Vagina (tissue), 2 donors: Measurements from ENCODE around the gene COL24A1. TPM values are rescaled to one million over a fixed set of nuclear protein-coding genes. Genes with fewer than 3 reads are reported as not detected.
"Not testable (repeated sequence)": the region's sequence is repeated elsewhere in the genome, so short reads cannot be mapped to it uniquely, and the experiment has no call there.

Source experiments
- DNase-seq, 2 donors: peaks; one replicate each; pipeline ENCODE4 v3.0.0-alpha.2; 2017; ENCODE audit errors: extremely low spot score in 2 of 2
- H3K27ac ChIP-seq: fragments of 200-600 bp; sonication (generic); one replicate; pipeline ENCODE4 v1.5.1; 2019
- H3K27me3 ChIP-seq: fragments of 200-600 bp; sonication (generic); one replicate; pipeline ENCODE4 v1.5.1; 2019
- H3K36me3 ChIP-seq, 2 donors: fragments of 200-600 bp; sonication (generic); one replicate each; pipeline ENCODE4 v1.5.1; 2017 to 2019
- H3K4me1 ChIP-seq: fragments of 200-600 bp; sonication (generic); one replicate; pipeline ENCODE4 v1.5.1; 2019
- H3K4me3 ChIP-seq, 2 donors: fragments of 200-600 bp; sonication (generic); 1 replicate in 1 of 2; 2 replicates in 1 of 2; pipeline ENCODE4 v1.5.1; 2016 to 2019
- H3K9me3 ChIP-seq: fragments of 200-600 bp; sonication (generic); one replicate; pipeline ENCODE4 v1.5.1; 2019
- CTCF ChIP-seq, 3 experiments: fragments of 450-650 bp in 2 of 3; fragments of 200-600 bp in 1 of 3; sonication (generic) in 1 of 3; IDR thresholded peaks; one replicate each; pipeline ENCODE4 v1.5.1; 2017 to 2019; ENCODE audit warnings: antibody characterized with exemption in 3 of 3, mild to moderate bottlenecking in 2 of 3, moderate library complexity in 2 of 3
- POLR2A ChIP-seq, 2 donors: fragments of 450-650 bp; IDR thresholded peaks; one replicate each; pipeline ENCODE4 v1.6.1; 2017; ENCODE audit warnings: antibody characterized with exemption in 2 of 2, mild to moderate bottlenecking in 2 of 2, moderate library complexity in 2 of 2
- POLR2AphosphoS5 ChIP-seq, 2 donors: sonication (generic); formaldehyde crosslinking; IDR thresholded peaks; one replicate each; pipeline ENCODE4 v1.9.0; 2017; ENCODE audit warnings: antibody characterized with exemption in 2 of 2, mild to moderate bottlenecking in 2 of 2, low read depth in 1 of 2; ENCODE audit not compliant: insufficient read depth in 1 of 2
- intact Hi-C: fragments of 100-400 bp; cut with DNase I; formaldehyde crosslinking; loops from one replicate; pipeline ENCODE4 v1.15.1; 2023
- total RNA-seq: library from RNA; depleted of rRNA; stranded (reverse); fragments of >200 nt; gene quantifications from one replicate; pipeline ENCODE4 v1.2.3, GENCODE V29; 2016

COL24A1 gene
- total RNA-seq, 1 donor from 2014 or later, result 0.98 TPM

GRCh38 chr1:85983316-85983715, 173.3 kb downstream of the COL24A1 start:
- Histone ChIP-seq H3K9me3 (no peaks in the 10 kb centered on the region), H3K4me1 (no peaks in the 10 kb centered on the region), H3K27me3 (no peaks in the 10 kb centered on the region), H3K27ac (no peak overlapping the region), H3K4me3 (no peak overlapping the region), H3K36me3 (no peaks in the 10 kb centered on the region)
- intact Hi-C loops, result no loop called here
- no peak for TF ChIP-seq CTCF (IDR thresholded peaks at IDR 0.05)
- DNase-seq, result no peak

- H3K4me3 ChIP-seq, result no peak overlapping the region
- no peaks in the 10 kb centered on the region for H3K27me3 ChIP-seq
- no peaks in the 10 kb centered on the region for H3K36me3 ChIP-seq
- no peaks in the 10 kb centered on the region for H3K9me3 ChIP-seq
- intact Hi-C loops, result no loop called here
- TF ChIP-seq POLR2AphosphoS5 (IDR thresholded peaks at IDR 0.05; ENCODE audit: insufficient read depth in 1 of 2, low read depth in 1 of 2), result no peak
- TF ChIP-seq POLR2A (IDR thresholded peaks at IDR 0.05), result no peak
- no peak for TF ChIP-seq CTCF (IDR thresholded peaks at IDR 0.05)
- no peak overlapping the region for H3K27ac ChIP-seq
- H3K4me1 ChIP-seq, result no peaks in the 10 kb centered on the region
- DNase-seq, result no peak
Measured at GRCh38 chr1:85976516-85977205, 179.9 kb downstream of the COL24A1 start.

GRCh38 chr1:85975912-85976371, 180.6 kb downstream of the COL24A1 start:
- Histone ChIP-seq H3K4me3 (no peak overlapping the region), H3K27me3 (no peaks in the 10 kb centered on the region), H3K36me3 (no peaks in the 10 kb centered on the region), H3K27ac (no peak overlapping the region), H3K4me1 (no peaks in the 10 kb centered on the region), H3K9me3 (no peaks in the 10 kb centered on the region)
- TF ChIP-seq POLR2AphosphoS5 (IDR thresholded peaks at IDR 0.05; ENCODE audit: insufficient read depth in 1 of 2, low read depth in 1 of 2), result no peak
- TF ChIP-seq CTCF (IDR thresholded peaks at IDR 0.05), result no peak
- no peak for TF ChIP-seq POLR2A (IDR thresholded peaks at IDR 0.05)
- no peak for DNase-seq
- intact Hi-C loops, result no loop called here

GRCh38 chr1:85962457-85962856, 194.1 kb downstream of the COL24A1 start:
- no peaks in the 10 kb centered on the region for H3K27me3 ChIP-seq
- H3K27ac ChIP-seq, result no peak overlapping the region
- intact Hi-C loops, result no loop called here
- no peak for TF ChIP-seq POLR2AphosphoS5 (IDR thresholded peaks at IDR 0.05; ENCODE audit: insufficient read depth in 1 of 2, low read depth in 1 of 2)
- TF ChIP-seq POLR2A (IDR thresholded peaks at IDR 0.05), result no peak
- no peak for TF ChIP-seq CTCF (IDR thresholded peaks at IDR 0.05)
- no peaks in the 10 kb centered on the region for H3K4me1 ChIP-seq
- no peak for DNase-seq
- H3K9me3 ChIP-seq, result no peaks in the 10 kb centered on the region
- H3K36me3 ChIP-seq, result no peaks in the 10 kb centered on the region
- H3K4me3 ChIP-seq, result no peak overlapping the region

GRCh38 chr1:85957760-85958159, 198.8 kb downstream of the COL24A1 start:
- DNase-seq, result no peak
- H3K27ac ChIP-seq, result no peak overlapping the region
- no peaks in the 10 kb centered on the region for H3K36me3 ChIP-seq
- H3K4me1 ChIP-seq, result no peaks in the 10 kb centered on the region
- TF ChIP-seq POLR2AphosphoS5 (IDR thresholded peaks at IDR 0.05; ENCODE audit: insufficient read depth in 1 of 2, low read depth in 1 of 2), result no peak
- TF ChIP-seq CTCF (IDR thresholded peaks at IDR 0.05), result no peak
- TF ChIP-seq POLR2A (IDR thresholded peaks at IDR 0.05), result no peak
- intact Hi-C loops, result no loop called here
- no peaks in the 10 kb centered on the region for H3K9me3 ChIP-seq
- no peaks in the 10 kb centered on the region for H3K27me3 ChIP-seq
- H3K4me3 ChIP-seq, result no peak overlapping the region

- H3K9me3 ChIP-seq, H3K27me3 ChIP-seq, H3K27ac ChIP-seq, H3K36me3 ChIP-seq, DNase-seq, H3K4me1 ChIP-seq, H3K4me3 ChIP-seq, intact Hi-C loops: not testable (repeated sequence)
Measured at GRCh38 chr1:85955218-85955617, 201.4 kb downstream of the COL24A1 start.
